Femur (tissue), 1 donor: ENCODE measurements around the gene BLID.

Experiments used
- DNase-seq: peaks from one replicate; pipeline ENCODE4 v3.0.0-alpha.2; 2017

BLID gene

DNA sequence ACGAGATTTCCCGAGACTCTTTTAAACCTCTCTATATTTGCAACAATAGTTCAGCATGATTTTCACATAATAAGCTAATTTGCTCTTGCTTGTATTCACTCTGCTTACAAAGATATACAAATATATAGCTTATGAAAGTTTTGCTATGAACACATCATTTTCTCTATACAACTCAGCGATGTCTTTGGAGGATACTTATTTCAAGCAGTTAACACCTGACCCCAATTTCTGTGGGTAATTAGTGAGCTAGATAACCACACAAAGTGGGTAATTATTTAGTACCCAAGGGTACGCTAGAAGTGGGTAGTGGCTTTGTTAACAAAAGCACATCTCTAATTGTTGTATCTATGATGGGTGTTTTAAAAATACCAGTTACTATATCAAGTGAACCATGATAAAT, 12.3 kb downstream of the BLID start:
- DNase-seq: no peak

DNA sequence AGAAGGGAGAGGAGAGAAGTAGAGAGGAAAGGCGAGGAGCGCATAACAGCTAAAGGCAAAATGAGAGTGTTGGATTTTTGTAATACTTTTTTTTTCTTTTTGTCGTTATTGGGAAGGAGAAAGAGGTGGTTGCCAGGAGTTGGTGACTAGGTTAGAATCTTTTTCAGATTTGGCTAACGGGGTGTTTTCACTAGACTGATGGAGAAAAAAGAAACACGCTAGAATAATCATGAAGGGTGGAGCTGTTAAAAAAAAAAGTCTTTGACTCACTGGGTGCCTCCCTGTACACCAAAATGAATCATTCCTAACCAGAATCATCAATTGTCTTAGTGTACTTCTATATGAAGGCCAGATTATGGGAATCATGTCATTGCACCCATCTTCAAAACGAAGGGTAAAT, 12.7 kb downstream of the BLID start:
- DNase-seq: no peak

- no peak for DNase-seq
Observed at GRCh38 chr11:122102426-122102825, 13.6 kb downstream of the BLID start.

DNA sequence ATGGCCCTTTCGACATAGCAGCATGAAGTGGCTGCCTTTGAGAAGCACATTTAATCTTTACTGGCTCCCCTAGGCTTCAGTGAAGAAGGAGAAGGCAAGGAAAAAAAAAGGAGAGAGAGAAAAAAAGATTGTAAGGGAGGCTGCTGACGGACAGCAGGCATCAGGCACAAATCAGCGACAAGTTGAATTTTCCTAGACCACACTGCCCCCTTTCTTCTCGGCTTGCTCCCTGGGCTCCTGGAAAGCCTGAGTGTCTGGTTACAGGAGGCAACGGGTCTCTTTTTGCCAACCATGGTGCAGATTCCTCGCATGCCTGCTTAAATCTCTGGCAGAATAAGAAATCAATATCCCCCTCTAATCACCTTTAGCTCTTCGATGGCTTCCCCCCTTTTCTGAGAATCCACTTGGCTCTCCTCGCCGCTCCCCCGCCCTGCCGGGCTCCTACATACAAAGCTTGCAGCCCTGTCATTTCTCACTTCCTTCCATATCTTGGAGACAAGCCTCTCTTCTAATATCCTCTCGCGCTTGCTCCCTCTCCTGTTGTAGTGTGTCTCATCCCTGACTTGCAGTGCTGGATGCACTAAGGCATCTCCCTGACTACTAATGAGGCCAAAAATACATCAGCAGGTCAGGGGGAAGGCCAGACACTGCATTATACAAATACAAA, 14.3 kb downstream of the BLID start:
- DNase-seq: peak; percentile 92

DNA sequence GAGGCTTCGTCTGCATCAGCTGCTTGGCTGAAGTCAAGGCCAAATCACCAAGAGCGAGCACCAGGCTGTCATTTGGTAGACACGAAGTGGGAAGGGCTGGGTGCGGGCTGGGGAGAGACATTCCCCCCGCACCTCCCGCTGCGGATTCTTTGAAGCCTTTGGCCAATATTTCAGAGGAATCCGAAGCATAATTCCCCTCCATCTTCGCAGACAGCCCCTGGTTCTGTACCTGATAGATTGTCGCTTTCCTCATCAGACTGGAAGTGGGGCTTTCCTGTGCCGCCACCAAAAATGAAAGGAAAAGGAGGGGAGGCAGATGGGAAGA, 15.3 kb downstream of the BLID start:
- DNase-seq: peak; percentile 78

GRCh38 chr11:122100037-122100755, 15.8 kb downstream of the BLID start:
- peak; percentile 88 for DNase-seq

- DNase-seq: peak; percentile 52
Observed at GRCh38 chr11:122099374-122100036, 16.5 kb downstream of the BLID start.

DNA sequence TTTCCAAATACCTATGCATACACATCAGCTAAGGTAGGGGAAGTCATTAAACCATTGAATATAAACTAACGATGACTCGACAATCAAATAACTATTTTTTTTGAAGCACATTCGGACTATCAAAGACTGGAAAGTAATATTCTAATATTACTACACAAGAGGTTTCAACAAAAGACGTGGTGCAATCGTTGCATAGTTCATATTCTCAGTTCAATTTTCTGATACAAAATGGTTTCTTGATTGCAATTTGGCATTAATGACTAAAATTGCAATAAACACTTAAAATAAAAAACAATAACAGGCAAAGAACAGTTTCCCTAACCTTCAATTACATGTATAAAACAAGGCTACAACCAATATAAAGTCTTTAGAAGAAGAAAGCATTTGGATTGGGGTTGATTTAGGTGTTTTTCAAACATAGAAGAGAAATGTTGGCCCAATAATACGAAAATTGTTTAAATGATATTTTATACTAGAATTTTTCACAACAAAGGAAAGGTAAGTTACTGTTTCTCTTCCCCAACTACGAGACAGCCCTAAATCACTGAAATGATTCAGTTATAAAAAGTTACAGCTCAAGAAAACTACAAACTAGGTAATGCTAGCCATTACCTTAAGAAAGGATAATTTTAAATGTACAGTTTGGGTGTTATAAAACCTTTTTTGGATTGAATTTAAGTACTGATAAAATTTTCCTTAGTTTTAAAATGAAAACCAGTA, 17.6 kb downstream of the BLID start:
- no peak for DNase-seq

GRCh38 chr11:122097419-122098001, 18.5 kb downstream of the BLID start:
- peak; percentile 40 for DNase-seq

- DNase-seq: no peak
Observed at GRCh38 chr11:122096272-122097112, 19.5 kb downstream of the BLID start.

DNA sequence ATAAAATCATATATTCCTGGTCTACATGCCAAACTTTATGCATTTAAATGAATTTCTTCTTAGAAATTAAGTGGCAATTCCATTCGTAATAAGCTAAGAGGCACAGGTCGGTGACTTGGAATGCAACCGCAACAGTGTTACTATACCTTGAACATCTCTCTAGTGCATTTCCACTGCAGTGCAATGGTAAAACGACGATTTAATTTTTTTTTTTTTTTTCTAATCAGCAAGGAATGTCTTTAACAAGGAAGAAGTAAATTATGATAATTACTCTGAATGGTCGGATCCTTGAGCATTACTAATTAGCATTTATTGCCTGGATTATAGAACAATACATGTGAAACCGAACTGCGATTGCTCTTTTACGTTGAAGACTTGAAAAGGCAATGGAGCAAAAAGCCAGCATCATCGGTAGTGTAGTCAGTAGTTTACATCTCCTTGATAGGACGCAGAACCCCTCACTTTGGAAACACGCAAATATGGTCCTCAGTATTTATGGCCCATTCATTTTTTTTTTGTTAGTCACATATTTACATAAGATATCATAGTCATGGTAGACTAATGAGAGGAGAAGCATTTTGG, 20.2 kb downstream of the BLID start:
- DNase-seq: no peak

DNA sequence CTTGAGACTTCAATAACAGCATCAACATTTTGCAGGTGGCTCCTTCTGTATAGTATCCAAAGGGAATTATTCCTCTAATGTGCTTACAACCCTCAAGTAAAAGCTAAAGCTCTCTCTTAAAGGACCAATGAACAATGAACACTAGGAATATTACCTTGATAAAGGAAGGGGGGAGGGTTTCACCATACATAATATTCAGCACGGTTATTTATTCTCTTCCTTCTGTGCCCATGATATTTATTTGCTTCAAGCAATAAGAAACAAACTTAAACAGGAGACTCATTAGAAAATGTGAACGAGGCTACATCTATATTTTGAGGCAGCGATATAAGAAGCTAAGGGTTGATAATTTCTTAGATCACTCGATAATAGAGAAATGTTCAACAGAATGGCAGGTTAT, 21.2 kb downstream of the BLID start:
- no peak for DNase-seq

DNA sequence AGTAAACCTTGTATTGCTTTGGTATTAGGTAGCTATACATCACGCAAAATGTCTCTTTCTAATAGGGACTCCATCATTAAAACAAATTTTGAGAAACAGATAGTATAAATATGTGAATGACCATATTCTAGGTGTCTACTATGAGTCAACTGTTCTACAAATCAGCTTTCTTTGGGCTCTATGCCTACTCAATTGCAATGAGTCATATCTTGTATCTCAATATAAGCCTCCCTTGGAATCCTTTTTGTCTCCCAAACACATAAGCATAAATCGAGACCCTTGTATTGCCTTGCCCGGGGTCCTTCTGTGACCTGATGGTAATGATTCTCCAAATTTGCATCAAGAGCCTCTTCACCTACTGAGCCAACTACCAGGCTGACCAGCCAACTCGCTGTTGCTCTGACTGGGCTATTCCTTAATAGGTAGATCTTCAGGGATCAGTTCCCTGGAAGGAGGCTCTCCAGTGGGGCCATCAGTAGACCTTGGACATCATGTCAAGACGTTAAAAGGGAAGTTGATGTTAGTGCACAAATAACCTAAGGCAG, 22.2 kb downstream of the BLID start:
- DNase-seq: no peak

DNA sequence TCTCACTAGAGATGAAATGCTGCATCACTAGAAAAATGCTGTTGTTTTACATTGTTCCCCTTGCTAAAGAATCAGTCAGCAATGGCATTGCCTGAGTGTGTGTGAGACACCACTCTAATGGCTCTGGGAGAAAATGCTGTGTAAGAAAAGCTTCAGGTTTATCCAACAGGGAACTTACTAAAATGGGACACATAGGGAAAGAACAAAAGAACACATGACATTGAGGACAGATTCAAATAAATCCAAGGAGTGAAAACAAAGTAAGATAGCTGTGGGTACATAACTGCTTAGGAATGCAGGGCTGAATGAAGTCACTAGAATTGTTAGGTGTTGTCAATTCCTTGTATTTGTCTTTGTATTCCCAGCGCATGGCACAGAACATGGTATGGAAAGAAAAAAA, 24.2 kb downstream of the BLID start:
- no peak for DNase-seq

- DNase-seq: no peak
Observed at GRCh38 chr11:122089111-122089510, 26.9 kb downstream of the BLID start.

GRCh38 chr11:122085712-122086111, 30.3 kb downstream of the BLID start:
- no peak for DNase-seq

GRCh38 chr11:122085264-122085663, 30.8 kb downstream of the BLID start:
- no peak for DNase-seq

DNA sequence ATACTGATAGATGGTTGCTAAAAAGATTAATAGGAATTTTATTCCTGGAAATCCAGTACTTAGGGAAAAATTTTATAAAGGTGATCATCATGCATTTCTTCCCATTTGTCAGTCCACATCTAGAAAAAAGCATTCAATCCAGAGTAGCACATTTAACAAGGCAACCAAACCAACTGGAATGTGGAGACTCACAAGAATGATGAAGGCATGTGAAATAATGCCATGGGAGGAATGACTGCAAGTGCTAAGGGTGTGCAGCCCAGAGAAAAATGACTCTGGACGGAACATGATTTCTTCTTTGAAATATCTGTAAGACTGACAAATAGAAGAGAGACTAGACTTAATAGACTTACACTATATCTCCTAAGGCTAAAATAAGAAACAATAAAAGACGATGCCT, 33.8 kb downstream of the BLID start:
- DNase-seq: no peak

GRCh38 chr11:122081073-122081472, 34.9 kb downstream of the BLID start:
- no peak for DNase-seq

GRCh38 chr11:122077459-122077858, 38.6 kb downstream of the BLID start:
- no peak for DNase-seq

- no peak for DNase-seq
Observed at GRCh38 chr11:122076512-122077120, 39.4 kb downstream of the BLID start.
